GM19324 (cell line): Measurements from ENCODE around the gene PKD1L1.

Experiments used
- ATAC-seq: cut with Tn5 transposase; IDR thresholded peaks from one replicate; pipeline ENCODE4 v1.9.1; 2021; ENCODE audit warnings: mild to moderate bottlenecking, moderate library complexity; ENCODE audit not compliant: unreplicated experiment, low FRiP score

The PKD1L1 gene

GRCh38 chr7:47751043-47751442 lies 197.2 kb downstream of the PKD1L1 start:
- ATAC-seq: no peak

GRCh38 chr7:47748041-47748440 lies 200.2 kb downstream of the PKD1L1 start:
- no peak for ATAC-seq

GRCh38 chr7:47747160-47747559 lies 201.1 kb downstream of the PKD1L1 start:
- no peak for ATAC-seq

DNA sequence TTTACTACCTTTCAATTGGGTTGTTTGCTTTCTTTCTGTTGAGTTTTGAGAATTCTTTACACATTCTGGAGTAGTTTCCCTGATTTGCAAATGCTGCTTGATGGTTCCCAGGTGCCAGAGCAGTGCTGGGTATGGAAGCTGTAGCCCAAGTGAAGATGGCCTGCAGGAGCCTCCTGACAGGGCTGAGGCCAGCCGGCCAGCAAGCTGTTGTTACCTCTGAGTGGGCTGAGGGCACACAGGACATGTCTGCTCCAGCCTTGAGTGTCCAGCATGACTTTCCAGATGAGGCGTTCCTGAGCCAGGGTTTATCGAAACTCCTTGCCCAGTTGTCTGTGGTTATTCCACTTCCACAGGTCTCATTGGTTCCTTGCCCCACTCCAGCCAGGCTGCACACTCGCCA lies 201.8 kb downstream of the PKD1L1 start:
- ATAC-seq: no peak

DNA sequence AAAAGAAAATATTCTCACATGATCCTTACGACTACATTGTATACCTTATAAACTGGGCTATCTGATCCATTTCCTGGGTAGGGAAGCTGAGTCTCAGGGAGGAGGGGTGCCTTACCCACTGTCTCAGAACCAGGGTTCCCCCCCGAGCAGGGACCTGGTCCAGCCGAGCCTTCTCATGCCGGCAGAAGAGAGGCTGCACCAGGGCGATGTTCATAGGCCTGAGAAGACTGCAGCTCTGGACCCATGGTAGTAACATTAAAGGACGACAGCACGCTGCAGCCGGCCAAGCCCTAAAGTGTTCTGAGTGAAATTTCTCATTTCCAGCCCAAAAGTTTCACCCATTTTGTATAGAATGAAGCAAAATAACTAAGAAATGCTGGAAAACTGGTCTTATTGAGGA lies 203.4 kb downstream of the PKD1L1 start:
- no peak for ATAC-seq

DNA sequence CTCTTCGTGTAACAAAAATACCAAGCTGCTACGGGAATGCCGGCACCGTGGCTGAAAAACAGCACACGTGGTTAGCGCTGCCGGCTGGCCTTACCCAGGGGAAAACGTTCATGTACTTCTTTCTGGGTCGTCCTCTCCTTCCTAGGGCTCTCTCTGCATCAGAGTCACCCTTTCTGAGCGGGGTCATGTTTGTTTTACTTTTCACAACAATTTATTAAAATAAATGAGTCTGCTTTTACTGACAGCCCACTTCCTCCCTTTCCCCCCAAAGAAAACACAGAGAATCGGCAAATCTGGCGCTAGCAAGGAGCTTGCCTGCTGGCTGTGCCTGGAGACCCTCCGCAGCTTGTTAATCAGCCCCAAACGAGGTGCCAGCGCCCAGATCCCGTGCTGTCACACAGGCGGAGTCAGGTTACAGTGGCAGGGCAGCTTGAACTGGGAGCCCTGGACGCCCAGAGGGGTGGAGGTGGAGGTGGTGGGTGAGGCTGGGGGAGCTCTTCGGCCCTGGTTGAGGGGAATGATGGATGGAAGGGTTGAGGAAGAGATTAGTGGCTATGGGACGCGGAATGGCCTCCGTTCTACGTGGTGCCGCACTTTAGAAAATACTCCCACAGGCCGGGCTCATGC lies 204.2 kb downstream of the PKD1L1 start:
- ATAC-seq: no peak

DNA sequence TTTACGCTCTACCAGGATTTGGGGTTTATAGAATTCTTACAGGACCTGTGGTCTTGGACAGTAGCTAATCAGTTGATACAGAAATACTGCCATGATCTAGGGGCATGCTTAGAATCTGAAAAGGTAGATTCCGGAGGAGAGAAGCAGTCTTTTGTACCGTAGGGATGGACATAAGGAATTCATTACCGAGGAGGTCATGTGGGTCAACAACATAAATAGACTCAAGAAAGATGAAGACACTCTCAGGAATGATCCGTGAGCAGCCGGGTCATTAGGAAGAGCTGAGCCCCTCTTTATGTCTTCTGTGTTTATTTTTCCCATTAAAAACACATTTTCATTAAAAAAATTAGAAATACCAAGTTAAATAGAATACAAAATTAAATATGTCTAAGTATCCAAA lies 206.3 kb downstream of the PKD1L1 start:
- no peak for ATAC-seq

- no peak for ATAC-seq
Observed at GRCh38 chr7:47739891-47740290, 208.4 kb downstream of the PKD1L1 start.

DNA sequence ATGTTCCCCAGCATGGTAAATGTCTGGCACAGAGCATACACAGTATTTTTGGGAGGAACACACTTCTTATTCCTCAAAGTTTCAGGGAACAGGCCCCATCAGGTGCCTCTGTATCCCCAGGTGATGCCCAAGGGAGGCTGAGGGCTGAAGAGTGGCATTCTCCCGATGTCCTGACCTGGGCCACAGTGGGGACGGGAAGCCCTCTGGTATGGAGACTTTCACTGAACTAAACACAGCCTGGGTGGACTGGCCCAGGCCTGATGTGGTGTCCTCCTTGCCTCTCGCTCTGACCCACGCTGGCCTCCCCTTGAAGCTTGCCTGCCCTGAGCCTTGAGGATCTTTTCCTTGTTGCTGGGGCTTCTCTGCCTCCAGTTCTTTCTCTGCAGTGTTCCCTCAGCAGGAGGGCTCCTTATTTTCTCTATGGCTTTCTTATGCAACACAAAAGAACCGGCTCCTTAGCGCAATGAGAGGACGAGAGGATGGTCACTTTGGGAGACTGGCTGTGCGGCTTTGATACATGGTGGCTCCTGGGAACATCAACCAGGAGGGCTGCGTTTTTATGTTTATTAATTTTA lies 208.9 kb downstream of the PKD1L1 start:
- no peak for ATAC-seq

- no peak for ATAC-seq
Observed at GRCh38 chr7:47738563-47739166, 209.6 kb downstream of the PKD1L1 start.

GRCh38 chr7:47737601-47738000 lies 210.7 kb downstream of the PKD1L1 start:
- ATAC-seq: no peak

DNA sequence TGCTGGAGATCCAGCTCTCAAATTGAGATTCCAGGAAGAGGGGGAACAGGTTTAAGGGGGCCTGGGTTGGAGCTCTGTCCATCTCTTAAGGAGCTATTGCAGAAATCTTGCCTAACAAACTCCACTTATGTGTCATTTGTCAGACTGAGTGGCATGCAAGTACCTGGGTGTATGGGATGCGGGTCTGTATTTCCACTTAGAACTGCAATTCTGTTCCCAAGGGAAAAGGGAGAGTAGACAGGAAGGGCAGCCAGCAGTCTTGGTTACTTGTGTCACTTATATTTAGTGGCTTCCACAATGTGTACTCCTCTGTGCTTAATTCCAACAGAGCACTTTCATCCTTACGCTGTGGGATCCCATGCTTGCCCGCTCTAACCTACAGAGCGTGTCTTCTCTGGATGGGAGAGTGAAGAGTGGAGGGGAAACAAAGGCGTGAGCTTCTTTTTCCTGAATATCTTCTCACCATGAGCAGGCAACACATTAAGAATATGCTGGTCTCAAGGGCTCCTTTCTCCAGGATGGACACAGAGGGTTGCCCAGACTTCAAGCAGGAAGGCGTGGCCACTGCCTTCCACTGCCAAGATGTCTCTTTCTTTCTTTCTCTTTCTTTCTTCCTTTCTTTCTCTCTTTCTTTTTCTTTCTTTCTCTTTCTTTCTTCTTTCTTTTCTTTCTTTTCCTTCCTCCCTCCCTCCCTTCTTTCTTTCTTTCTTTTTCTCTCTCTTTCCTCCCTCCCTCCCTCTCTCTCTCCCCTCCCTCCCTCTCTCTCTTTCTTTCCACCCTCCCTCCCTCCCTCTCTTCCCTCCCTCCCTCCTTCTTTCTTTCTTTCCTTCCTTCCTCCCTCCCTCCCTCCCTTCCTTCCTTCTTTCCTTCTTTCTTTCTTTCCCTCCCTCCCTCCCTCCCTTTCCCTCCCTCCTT lies 212.6 kb downstream of the PKD1L1 start:
- no peak for ATAC-seq

DNA sequence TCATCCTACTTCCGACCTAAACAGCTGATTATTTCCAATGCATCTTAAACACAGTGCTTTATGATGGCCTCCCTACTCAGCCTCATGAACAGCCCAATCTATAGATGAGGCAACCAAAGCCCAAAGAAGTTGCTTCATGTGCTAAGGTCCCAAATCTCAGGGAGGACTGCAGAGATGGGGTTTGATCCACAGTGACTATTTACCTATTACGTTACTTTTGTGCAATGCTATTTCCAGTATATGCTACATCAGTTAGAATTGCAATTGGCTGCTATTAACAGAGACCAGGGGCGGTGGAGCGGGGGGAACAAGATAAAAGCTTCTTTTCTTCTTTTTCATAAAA lies 213.3 kb downstream of the PKD1L1 start:
- ATAC-seq: no peak

DNA sequence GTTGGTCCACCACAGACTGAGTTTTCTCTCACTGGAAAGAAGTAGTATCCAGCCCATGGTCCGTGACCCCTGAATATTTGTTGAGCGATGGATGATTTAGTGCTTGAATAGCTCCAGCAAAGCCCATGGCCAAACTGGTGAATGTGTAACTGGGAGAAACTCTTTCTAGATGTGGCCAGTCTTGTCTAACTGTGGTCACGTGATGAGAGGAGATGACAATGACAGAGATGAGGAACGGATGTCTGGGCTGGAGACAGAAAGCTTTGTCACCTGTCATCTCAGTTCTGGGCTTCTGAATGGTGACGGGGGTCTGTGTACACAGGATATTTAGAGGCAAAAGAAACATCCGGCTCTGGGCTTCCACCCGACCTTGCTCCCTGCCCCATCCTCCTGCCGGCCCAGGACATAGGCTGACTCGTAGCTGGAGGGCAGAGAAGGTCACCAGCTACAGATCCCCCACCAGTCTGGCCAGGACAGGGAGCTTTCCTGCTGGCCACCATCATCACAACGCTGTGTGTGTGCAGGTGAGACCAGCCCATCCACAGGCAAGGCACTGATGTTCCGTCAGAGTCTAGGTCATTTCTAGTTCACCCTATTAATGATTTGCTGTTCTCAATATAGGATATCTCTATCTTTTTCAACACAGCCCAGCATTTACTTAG lies 213.8 kb downstream of the PKD1L1 start:
- ATAC-seq: no peak

- ATAC-seq: no peak
Observed at GRCh38 chr7:47730142-47730541, 218.1 kb downstream of the PKD1L1 start.

- no peak for ATAC-seq
Observed at GRCh38 chr7:47726047-47726726, 222.1 kb downstream of the PKD1L1 start.

DNA sequence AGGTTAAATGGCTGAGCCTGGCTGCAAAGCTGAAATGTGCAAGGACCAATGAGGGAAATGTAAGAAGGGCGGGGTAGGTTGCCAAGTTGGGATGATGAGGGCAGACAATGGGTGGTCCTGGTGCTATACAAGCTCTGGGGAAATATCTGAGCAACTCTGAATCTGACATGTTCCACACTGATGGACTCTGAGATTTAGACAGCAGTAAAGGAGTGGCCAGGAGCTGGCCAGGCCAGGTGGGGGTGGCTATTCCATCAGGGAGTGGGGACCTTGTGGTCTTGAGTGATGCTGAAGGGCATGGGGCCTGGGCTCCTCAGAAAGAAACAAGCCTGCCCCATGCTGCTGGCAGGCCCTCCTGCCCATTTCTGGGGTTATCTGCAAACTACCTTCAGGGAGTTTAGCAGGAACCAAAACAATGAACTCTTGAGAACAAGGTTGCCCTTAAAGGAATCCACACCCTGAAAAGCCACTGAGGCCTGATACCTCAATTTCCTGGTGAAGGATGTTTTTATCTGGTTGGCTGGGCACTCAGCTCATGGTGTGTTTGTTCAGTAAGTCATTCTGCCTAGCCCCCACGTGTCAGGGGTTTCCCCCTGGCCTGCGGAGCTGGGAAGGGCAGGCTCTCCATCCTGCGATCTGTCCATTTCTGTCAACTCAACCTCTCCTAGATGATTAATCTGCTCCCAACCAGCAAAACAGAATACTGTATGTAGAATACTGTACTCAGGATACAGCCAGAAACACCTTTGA lies 223.1 kb downstream of the PKD1L1 start:
- no peak for ATAC-seq
